Thyroid gland (tissue), 4 donors: ENCODE data around the gene CCDC89. TPM values are rescaled to one million over a fixed set of nuclear protein-coding genes. Genes with fewer than 3 reads are reported as not detected.
"Not testable (repeated sequence)": the region's sequence is repeated elsewhere in the genome, so short reads cannot be mapped to it uniquely, and the experiment has no call there.

Experiments
- DNase-seq, 2 donors: peaks; one replicate each; pipeline ENCODE4 v3.0.0-alpha.2; 2019
- H3K27ac ChIP-seq, 3 donors: fragments of 200-600 bp; sonication (generic); 1 replicate in 2 of 3; 2 replicates in 1 of 3; pipeline ENCODE4 v1.5.1; 2016 to 2019; ENCODE audit warnings: mild to moderate bottlenecking in 1 of 3, moderate library complexity in 1 of 3
- H3K27me3 ChIP-seq: fragments of 200-600 bp; sonication (generic); one replicate; pipeline ENCODE4 v1.5.1; 2019
- H3K36me3 ChIP-seq, 2 donors: fragments of 200-600 bp; sonication (generic); one replicate each; pipeline ENCODE4 v1.5.1; 2016 to 2019
- H3K4me1 ChIP-seq, 2 donors: fragments of 200-600 bp; sonication (generic); one replicate each; pipeline ENCODE4 v1.5.1; 2017 to 2019
- H3K4me3 ChIP-seq, 3 donors: fragments of 200-600 bp; sonication (generic); replicated peaks in 1 of 3; 1 replicate in 2 of 3; 2 replicates in 1 of 3; pipeline ENCODE4 v1.5.1; 2016; ENCODE audit warnings: mild to moderate bottlenecking in 1 of 3
- H3K9me3 ChIP-seq: fragments of 200-600 bp; sonication (generic); one replicate; pipeline ENCODE4 v1.5.1; 2017
- CTCF ChIP-seq, 6 experiments: fragments of 200-600 bp in 3 of 6; fragments of 450-650 bp in 3 of 6; sonication (generic) in 3 of 6; IDR thresholded peaks; one replicate each; pipeline ENCODE4 v1.5.1; 2016 to 2019; ENCODE audit warnings: antibody characterized with exemption in 6 of 6, mild to moderate bottlenecking in 2 of 6, inconsistent platforms in 1 of 6, moderate library complexity in 1 of 6
- POLR2A ChIP-seq, 2 donors: fragments of 450-650 bp; IDR thresholded peaks; one replicate each; pipeline ENCODE4 v1.6.1; 2017; ENCODE audit warnings: antibody characterized with exemption in 2 of 2, mild to moderate bottlenecking in 2 of 2, moderate library complexity in 1 of 2
- WGBS, 2 donors: methylation state at CpG; one replicate each; pipeline ENCODE4 v1.1.5; 2017; 5-methylcytosine and 5-hydroxymethylcytosine counted together
- intact Hi-C: fragments of 100-400 bp; cut with DNase I; formaldehyde crosslinking; loops from one replicate; pipeline ENCODE4 v1.15.1; 2023
- total RNA-seq, 4 donors: library from RNA; depleted of rRNA; stranded (reverse); fragments of >200 nt; gene quantifications; one replicate each; pipeline ENCODE4 v1.2.3, GENCODE V29; 2016

Gene CCDC89
- total RNA-seq, 4 donors from 2014 or later: 0.33 to 2.2 (median 0.40) TPM; not detected in 1

GRCh38 chr11:85656777-85657176 lies 29.2 kb downstream of the CCDC89 start:
- intact Hi-C loops: no loop called here
- Histone ChIP-seq H3K4me1 (peaks cover 11 to 13% of the 10 kb centered on the region in 2 donors), H3K4me3 (no peak overlapping the region), H3K27ac (no peak overlapping the region), H3K27me3 (no peaks in the 10 kb centered on the region), H3K36me3 (no peaks in the 10 kb centered on the region), H3K9me3 (no peaks in the 10 kb centered on the region)
- no peak for TF ChIP-seq POLR2A (IDR thresholded peaks at IDR 0.05)
- DNase-seq: no peak
- WGBS, 2 donors: 90 to 95% methylated on average over 1 of the region's 1 CpG

- 97% methylated on average over 4 of the region's 4 CpGs for WGBS, 2 donors
Measured at GRCh38 chr11:85654343-85654742, 31.7 kb downstream of the CCDC89 start.

GRCh38 chr11:85652786-85653447 lies 33.1 kb downstream of the CCDC89 start:
- no peaks in the 10 kb centered on the region for H3K27me3 ChIP-seq
- DNase-seq: no peak
- H3K4me3 ChIP-seq: no peak overlapping the region
- TF ChIP-seq POLR2A (IDR thresholded peaks at IDR 0.05) (no peak), CTCF (IDR thresholded peaks at IDR 0.05) (no peak)
- H3K36me3 ChIP-seq: no peaks in the 10 kb centered on the region
- H3K9me3 ChIP-seq: no peaks in the 10 kb centered on the region
- peaks cover 4 to 12% of the 10 kb centered on the region in 2 donors for H3K4me1 ChIP-seq
- H3K27ac ChIP-seq: no peak overlapping the region
- intact Hi-C loops: no loop called here
- 79 to 88% methylated on average over 3 of the region's 3 CpGs for WGBS, 2 donors

More at GRCh38 chr11:85654343-85654742, 31.7 kb downstream of the CCDC89 start:
- H3K4me3 ChIP-seq, H3K36me3 ChIP-seq, H3K27ac ChIP-seq, intact Hi-C loops, DNase-seq, H3K9me3 ChIP-seq, H3K4me1 ChIP-seq, H3K27me3 ChIP-seq: not testable (repeated sequence)

GRCh38 chr11:85651118-85651517 lies 34.9 kb downstream of the CCDC89 start:
- no peak overlapping the region for H3K4me3 ChIP-seq
- TF ChIP-seq CTCF (IDR thresholded peaks at IDR 0.05): no peak
- no peak for TF ChIP-seq POLR2A (IDR thresholded peaks at IDR 0.05)
- no peak overlapping the region for H3K27ac ChIP-seq
- no peaks in the 10 kb centered on the region for H3K9me3 ChIP-seq
- DNase-seq: no peak
- no peaks in the 10 kb centered on the region for H3K36me3 ChIP-seq
- intact Hi-C loops: no loop called here
- no peaks in the 10 kb centered on the region for H3K27me3 ChIP-seq
- 89 to 98% methylated on average over 1 of the region's 1 CpG for whole genome bisulfite sequencing, 2 donors
- H3K4me1 ChIP-seq: peaks cover 10 to 16% of the 10 kb centered on the region in 2 donors

- H3K9me3 ChIP-seq: no peaks in the 10 kb centered on the region
- peak within 1 kb of the TSS; percentile 19 to 81 (median 69) for H3K27ac ChIP-seq
- peak within 1 kb of the TSS; percentile 5 to 57 (median 51) for H3K4me3 ChIP-seq
- DNase-seq: peak; percentile 89 to 91
- no peaks in the 10 kb centered on the region for H3K27me3 ChIP-seq
- 0% methylated on average over 16 to 27 of the region's 33 CpGs for WGBS, 2 donors
- intact Hi-C loops: no loop called here
- peaks cover 10 to 16% of the 10 kb centered on the region in 2 donors for H3K4me1 ChIP-seq
- H3K36me3 ChIP-seq: no peaks in the 10 kb centered on the region
- TF ChIP-seq CTCF (IDR thresholded peaks at IDR 0.05) (no peak), POLR2A (IDR thresholded peaks at IDR 0.05) (peak; percentile 45 to 85)
Measured at GRCh38 chr11:85647604-85648299, 38.2 kb downstream of the CCDC89 start, which contains the start of gene TMEM126A. TMEM126A (plus strand) TSS chr11:85647967; CDS start chr11:85650256, 2,289 bp downstream.

GRCh38 chr11:85647078-85647477 lies 38.9 kb downstream of the CCDC89 start:
- no peaks in the 10 kb centered on the region for H3K27me3 ChIP-seq
- H3K27ac ChIP-seq: peak overlapping the region; percentile 19 to 81 (median 69)
- TF ChIP-seq POLR2A (IDR thresholded peaks at IDR 0.05) (no peak), CTCF (IDR thresholded peaks at IDR 0.05) (no peak)
- no peaks in the 10 kb centered on the region for H3K36me3 ChIP-seq
- WGBS, 2 donors: 47 to 53% methylated on average over 2 of the region's 2 CpGs
- no peak for DNase-seq
- H3K9me3 ChIP-seq: no peaks in the 10 kb centered on the region
- peak overlapping the region in 1 of 3 donors; percentile 57 for H3K4me3 ChIP-seq
- intact Hi-C loops: no loop called here
- peaks cover 10 to 16% of the 10 kb centered on the region in 2 donors for H3K4me1 ChIP-seq
